Progenitor cell of endocrine pancreas (in vitro differentiated cells): ENCODE measurements around the gene PLEKHM1. TPM values are rescaled to one million over a fixed set of nuclear protein-coding genes. Genes with fewer than 3 reads are reported as not detected.
A peak's percentile ranks its signal among the peaks of the same experiment; 100 is the strongest.

ENCODE experiments used
- DNase-seq: peaks from one replicate; pipeline ENCODE4 v3.0.0; 2021; ENCODE audit warnings: low spot score; ENCODE audit not compliant: unreplicated experiment
- H3K27ac Mint-ChIP-seq: 2 replicates; pipeline ENCODE4 v1.8.0; 2021; ENCODE audit warnings: mild to moderate bottlenecking, moderate library complexity, mixed read lengths
- H3K27me3 Mint-ChIP-seq: 2 replicates; pipeline ENCODE4 v1.8.0; 2021; ENCODE audit warnings: mixed read lengths
- H3K36me3 Mint-ChIP-seq: 2 replicates; pipeline ENCODE4 v1.8.0; 2022; ENCODE audit warnings: mixed read lengths; ENCODE audit not compliant: insufficient read depth
- H3K4me1 Mint-ChIP-seq: 2 replicates; pipeline ENCODE4 v1.8.0; 2021; ENCODE audit warnings: low read depth, mixed read lengths
- H3K4me3 Mint-ChIP-seq: 2 replicates; pipeline ENCODE4 v1.8.0; 2021; ENCODE audit warnings: low read depth, mild to moderate bottlenecking, moderate library complexity, mixed read lengths
- H3K9me3 Mint-ChIP-seq: 2 replicates; pipeline ENCODE4 v1.8.0; 2021; ENCODE audit warnings: low read depth, mixed read lengths
- total RNA-seq: library from RNA; stranded (reverse); gene quantifications from 2 replicates; pipeline ENCODE4 v1.2.1, GENCODE V29; 2021
- TF ChIP-seq, protein P1 (sequence below): fragments of 200-600 bp; sonication (generic); IDR thresholded peaks from one replicate; pipeline ENCODE4 v1.5.0; 2021; ENCODE audit warnings: antibody characterized with exemption, mild to moderate bottlenecking; ENCODE audit not compliant: unreplicated experiment

The PLEKHM1 gene
- total RNA-seq, 1 donor from 2014 or later = 34.5 TPM

DNA sequence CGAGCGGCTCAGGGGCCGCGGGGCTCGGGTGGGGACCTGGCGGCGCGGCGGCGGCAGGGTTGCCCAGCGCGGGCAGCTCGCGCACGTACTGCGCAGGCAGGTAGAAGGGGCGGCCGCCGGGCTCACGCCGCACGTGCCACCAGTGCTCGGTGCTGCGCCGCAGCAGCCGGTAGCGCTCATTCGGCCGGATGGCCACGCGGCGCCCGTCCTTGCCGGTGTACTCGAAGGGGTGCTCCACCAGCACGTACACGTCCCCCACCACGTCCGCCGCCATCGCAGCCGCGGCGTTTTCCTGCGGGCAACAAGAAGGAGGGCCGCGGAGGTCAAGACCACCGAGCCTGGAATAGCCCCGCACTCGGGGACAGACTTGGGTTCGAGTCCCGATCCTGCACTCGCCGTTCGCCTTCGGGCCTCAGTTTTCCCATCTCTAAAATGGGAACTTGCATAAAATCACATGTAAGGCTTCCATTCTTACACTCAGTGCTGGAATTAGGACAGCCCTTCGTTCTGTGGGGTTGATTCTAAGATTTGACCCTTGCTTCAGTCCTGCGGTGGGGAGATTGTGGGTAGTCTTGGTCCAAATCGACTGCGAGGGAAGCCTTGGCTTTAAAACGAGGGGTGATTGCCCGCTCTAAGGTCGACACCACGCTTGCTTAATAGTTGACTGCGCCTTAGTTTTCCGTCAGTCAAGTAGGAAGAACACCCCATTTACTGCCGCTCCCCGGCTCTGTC lies 60.3 kb downstream of the PLEKHM1 start:
- peak overlapping the region; percentile 71 for H3K4me3 Mint-ChIP-seq
- no peaks in the 10 kb centered on the region for H3K36me3 Mint-ChIP-seq
- no peaks in the 10 kb centered on the region for H3K9me3 Mint-ChIP-seq
- H3K27me3 Mint-ChIP-seq = peaks cover 59% of the 10 kb centered on the region
- TF ChIP-seq, protein P1, sequence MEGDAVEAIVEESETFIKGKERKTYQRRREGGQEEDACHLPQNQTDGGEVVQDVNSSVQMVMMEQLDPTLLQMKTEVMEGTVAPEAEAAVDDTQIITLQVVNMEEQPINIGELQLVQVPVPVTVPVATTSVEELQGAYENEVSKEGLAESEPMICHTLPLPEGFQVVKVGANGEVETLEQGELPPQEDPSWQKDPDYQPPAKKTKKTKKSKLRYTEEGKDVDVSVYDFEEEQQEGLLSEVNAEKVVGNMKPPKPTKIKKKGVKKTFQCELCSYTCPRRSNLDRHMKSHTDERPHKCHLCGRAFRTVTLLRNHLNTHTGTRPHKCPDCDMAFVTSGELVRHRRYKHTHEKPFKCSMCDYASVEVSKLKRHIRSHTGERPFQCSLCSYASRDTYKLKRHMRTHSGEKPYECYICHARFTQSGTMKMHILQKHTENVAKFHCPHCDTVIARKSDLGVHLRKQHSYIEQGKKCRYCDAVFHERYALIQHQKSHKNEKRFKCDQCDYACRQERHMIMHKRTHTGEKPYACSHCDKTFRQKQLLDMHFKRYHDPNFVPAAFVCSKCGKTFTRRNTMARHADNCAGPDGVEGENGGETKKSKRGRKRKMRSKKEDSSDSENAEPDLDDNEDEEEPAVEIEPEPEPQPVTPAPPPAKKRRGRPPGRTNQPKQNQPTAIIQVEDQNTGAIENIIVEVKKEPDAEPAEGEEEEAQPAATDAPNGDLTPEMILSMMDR = no peak
- peaks cover 7% of the 10 kb centered on the region for H3K4me1 Mint-ChIP-seq
- H3K27ac Mint-ChIP-seq = peak overlapping the region; percentile 73
- no peak for DNase-seq

GRCh38 chr17:45429339-45430005 lies 61.0 kb downstream of the PLEKHM1 start:
- no peak overlapping the region for H3K4me3 Mint-ChIP-seq
- no peaks in the 10 kb centered on the region for H3K9me3 Mint-ChIP-seq
- H3K27ac Mint-ChIP-seq = no peak overlapping the region
- DNase-seq = peak; percentile 43
- H3K27me3 Mint-ChIP-seq = peaks cover 57% of the 10 kb centered on the region
- TF ChIP-seq, protein P1 = no peak
- H3K4me1 Mint-ChIP-seq = peaks cover 10% of the 10 kb centered on the region
- no peaks in the 10 kb centered on the region for H3K36me3 Mint-ChIP-seq

DNA sequence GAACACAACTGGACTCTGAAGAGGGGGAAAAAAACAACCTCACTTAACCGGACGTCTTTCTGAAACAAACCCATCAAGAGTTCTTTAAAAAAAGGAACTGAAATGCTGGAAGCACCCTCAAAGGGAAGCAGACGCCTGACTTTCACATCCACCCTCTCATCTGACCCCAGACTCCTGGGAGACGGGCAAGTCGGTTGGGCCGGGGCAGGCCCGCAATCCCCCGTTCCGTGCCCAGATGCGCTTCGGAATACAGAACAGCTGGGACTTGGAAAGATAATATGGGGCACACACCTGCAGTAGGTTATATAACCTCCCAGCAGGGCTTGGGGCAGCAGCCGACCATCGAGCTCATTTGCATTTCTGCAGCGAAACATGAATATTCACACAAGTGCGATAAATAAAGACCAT lies 61.6 kb downstream of the PLEKHM1 start:
- DNase-seq = no peak
- TF ChIP-seq, protein P1 = no peak
- Mint-ChIP-seq H3K4me1 (peaks cover 14% of the 10 kb centered on the region), H3K27ac (no peak overlapping the region), H3K4me3 (no peak overlapping the region), H3K9me3 (no peaks in the 10 kb centered on the region), H3K27me3 (peaks cover 54% of the 10 kb centered on the region), H3K36me3 (no peaks in the 10 kb centered on the region)

DNA sequence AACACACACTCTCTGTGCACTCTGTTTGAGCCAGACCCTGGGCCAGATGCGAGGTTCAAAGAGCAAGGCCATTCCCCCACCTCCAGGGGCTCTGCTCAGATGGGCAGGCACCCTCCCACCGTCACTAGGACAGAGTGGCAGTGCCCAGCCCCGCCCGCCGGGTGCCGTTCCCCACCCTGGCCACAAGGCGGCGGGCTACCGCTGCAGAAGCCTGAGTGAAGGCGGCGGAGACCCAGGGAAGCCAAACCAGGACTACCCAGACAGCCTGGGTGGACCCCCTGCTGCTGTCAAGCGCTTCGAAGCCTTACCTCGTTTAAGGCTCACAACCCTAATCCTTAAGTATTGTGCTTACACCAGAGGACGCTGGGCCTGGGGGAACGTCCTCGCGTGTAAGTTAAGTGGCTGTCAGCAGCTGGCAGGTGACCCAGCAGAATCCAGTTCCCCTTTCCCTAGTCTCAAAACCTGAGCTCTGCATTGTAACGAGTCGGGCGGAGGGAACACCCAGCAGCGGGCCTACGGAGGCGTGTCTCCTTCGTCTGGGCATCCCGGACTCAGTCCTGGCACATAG lies 62.4 kb downstream of the PLEKHM1 start:
- Mint-ChIP-seq H3K4me3 (no peak overlapping the region), H3K36me3 (no peaks in the 10 kb centered on the region), H3K27me3 (peaks cover 47% of the 10 kb centered on the region), H3K4me1 (peaks cover 13% of the 10 kb centered on the region), H3K27ac (no peak overlapping the region), H3K9me3 (no peaks in the 10 kb centered on the region)
- TF ChIP-seq, protein P1 = peak; percentile 99
- DNase-seq = peak; percentile 81

- Mint-ChIP-seq H3K9me3 (no peaks in the 10 kb centered on the region), H3K4me1 (peaks cover 12% of the 10 kb centered on the region), H3K36me3 (no peaks in the 10 kb centered on the region), H3K4me3 (no peak overlapping the region), H3K27me3 (peaks cover 48% of the 10 kb centered on the region), H3K27ac (no peak overlapping the region)
- DNase-seq = no peak
- TF ChIP-seq, protein P1 = no peak
Measured at GRCh38 chr17:45427181-45427835, 63.2 kb downstream of the PLEKHM1 start.
